ENCODE measurements around the gene MPP4.

The MPP4 gene

GRCh38 chr2:201631041-201631440 lies 67.4 kb downstream of the MPP4 start:
- Mint-ChIP-seq H3K4me1 (no peaks in the 10 kb centered on the region), H3K27ac (no peak overlapping the region), H3K36me3 (peaks cover 41% of the 10 kb centered on the region), H3K4me3 (no peak overlapping the region), H3K9me3 (no peaks in the 10 kb centered on the region), H3K27me3 (no peaks in the 10 kb centered on the region)
- DNase-seq, result no peak
- CTCF ChIA-PET, result no interaction called here

DNA sequence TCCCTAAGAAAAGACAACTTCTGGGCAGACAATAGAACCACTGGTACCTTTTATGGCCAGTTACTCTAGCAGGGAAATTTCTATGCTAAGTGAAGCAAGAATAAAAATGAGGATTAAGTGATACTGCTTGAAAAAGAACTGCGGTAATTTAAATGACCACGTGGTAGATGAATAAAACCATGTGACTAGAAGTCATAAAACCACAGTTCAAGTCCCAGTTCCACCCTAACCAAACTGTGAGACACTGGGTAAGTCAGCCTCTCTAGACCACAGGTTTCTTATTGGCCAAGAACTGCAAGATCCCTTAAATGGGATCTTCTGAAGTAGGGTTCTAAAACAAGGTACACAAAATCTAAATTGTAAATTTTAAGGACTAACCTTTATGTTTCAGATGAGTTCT lies 67.9 kb downstream of the MPP4 start:
- Mint-ChIP-seq H3K27ac (no peak overlapping the region), H3K9me3 (no peaks in the 10 kb centered on the region)
- CTCF ChIA-PET, result no interaction called here

GRCh38 chr2:201628545-201628944 lies 69.9 kb downstream of the MPP4 start:
- CTCF ChIA-PET, result no interaction called here
- H3K9me3 Mint-ChIP-seq, result no peaks in the 10 kb centered on the region
- peaks cover 35% of the 10 kb centered on the region for H3K36me3 Mint-ChIP-seq
- H3K4me3 Mint-ChIP-seq, result no peak overlapping the region
- DNase-seq, result no peak
- no peaks in the 10 kb centered on the region for H3K27me3 Mint-ChIP-seq
- H3K27ac Mint-ChIP-seq, result no peak overlapping the region
- no peaks in the 10 kb centered on the region for H3K4me1 Mint-ChIP-seq

More for the DNA sequence above, 67.9 kb downstream of the MPP4 start:
- no peak overlapping the region for H3K4me3 Mint-ChIP-seq
- no peaks in the 10 kb centered on the region for H3K27me3 Mint-ChIP-seq
- no peak for DNase-seq
- H3K36me3 Mint-ChIP-seq, result peaks cover 41% of the 10 kb centered on the region
- H3K4me1 Mint-ChIP-seq, result no peaks in the 10 kb centered on the region

DNA sequence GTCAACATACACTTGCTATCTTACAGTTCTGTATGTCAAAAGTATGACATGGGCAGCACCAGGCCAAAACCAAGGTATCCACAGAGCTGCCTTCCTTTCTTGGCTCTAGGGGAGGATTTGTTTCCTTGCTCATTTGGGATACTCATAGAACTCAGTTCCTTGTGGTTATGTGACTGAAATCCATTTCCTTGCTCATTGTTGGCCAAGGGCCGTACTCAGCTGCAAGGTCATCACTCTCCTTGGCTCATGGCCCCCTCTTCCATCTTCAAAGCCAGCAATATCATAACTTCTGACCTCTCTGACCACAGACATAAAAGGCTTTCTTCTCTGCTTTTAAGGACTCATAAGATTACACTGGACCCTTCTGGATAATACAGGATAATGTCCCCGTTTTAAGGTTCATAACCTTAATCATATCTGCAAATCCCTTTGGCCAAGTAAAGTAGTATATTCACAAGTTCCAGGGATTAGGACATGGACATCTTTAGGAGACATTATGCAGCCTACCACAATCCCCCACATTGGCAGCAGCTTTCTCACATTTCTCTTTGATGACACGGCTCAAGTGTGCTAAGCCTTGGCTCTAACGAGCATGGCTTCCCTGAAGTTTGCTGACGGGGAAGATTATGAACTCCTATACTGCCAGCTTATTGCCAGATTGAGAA lies 76.0 kb downstream of the MPP4 start:
- no peak for DNase-seq
- Mint-ChIP-seq H3K27me3 (no peaks in the 10 kb centered on the region), H3K9me3 (no peaks in the 10 kb centered on the region), H3K4me3 (no peak overlapping the region), H3K4me1 (no peaks in the 10 kb centered on the region), H3K36me3 (peaks cover 10% of the 10 kb centered on the region), H3K27ac (no peak overlapping the region)
- CTCF ChIA-PET, result interaction anchor here (0.8 kb wide), 1 partner anchor 15 kb away, joined by 3 read pairs; no protein-coding TSS in a partner anchor

DNA sequence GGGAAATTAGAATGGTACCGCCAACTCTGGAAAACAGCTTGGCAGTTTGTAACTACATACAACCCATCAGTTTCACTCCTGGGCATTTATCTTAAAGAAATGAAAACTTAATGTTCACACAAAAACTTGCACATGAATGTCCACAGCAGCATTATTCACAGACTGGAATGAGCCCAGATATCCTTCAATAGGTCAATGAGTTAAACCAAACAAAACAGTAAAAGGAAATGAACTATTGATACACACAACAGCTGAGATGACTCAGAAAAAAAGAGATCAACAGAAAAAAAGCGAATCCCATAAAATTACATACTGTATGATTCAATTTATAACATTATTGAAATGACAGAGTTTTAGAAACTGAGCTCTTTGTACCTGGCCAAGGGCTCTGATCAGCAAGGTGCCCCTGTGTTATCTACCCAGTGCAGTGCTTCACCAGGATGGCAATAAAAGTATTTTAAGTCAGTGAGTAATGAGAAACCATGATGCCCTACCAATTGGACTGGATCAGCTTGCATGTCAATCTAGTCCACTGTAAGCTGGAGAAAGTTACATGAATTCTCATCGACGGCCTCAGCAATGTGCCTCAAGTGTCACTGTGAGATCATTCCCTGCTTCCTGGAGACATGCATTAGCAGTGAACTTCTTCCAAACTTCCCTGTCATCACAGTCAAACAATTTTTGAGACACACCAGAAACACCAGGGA lies 77.0 kb downstream of the MPP4 start:
- Mint-ChIP-seq H3K36me3 (peaks cover 8% of the 10 kb centered on the region), H3K27me3 (no peaks in the 10 kb centered on the region), H3K4me3 (no peak overlapping the region), H3K4me1 (no peaks in the 10 kb centered on the region), H3K9me3 (no peaks in the 10 kb centered on the region), H3K27ac (no peak overlapping the region)
- CTCF ChIA-PET, result no interaction called here
- DNase-seq, result no peak

DNA sequence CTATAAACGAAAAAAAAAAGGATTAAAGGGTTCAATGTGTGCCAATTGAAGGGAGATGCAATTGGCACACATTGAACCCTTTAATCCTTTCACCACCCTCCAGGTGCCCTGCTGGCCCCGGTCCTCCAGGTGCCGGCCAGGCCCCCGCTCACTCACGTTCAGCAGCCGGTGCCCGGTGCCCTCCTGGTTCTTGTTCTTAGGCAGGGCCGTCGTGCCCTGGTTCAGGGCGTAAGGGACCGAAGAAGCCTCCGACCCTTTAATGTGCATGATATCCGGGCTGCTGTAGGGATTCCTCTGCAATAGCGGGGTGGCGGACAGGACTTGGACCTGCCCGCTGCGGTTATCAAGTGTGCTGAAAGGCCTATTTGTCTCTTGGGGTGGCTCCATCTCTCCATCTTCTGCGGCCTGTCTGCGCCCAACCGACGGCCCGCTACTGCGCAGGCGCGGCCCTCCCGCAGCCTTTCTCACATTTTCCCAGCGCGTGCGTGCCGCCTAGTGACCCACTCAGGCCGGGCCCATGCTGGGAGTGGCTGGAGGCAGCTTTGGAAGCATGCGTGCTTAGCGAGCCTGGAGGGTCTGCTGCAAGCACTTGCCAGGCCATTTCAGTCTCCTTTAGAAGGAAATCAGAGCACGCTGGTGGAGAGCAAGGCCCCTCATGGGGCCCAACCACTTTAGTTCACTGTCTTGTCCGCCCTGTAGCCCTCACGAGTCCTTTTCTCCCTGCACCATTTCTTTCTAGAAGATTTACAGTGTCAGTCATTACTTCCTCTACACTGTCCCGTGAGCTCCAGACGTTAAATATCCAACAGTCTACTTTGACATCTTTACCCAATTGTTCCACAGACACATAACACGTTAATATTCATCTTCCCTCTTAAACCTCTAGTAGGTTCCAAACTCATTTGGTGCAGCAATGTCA lies 79.4 kb downstream of the MPP4 start:
- Mint-ChIP-seq H3K27me3 (peaks cover under 1% of the 10 kb centered on the region), H3K36me3 (no peaks in the 10 kb centered on the region), H3K9me3 (no peaks in the 10 kb centered on the region), H3K4me1 (no peaks in the 10 kb centered on the region), H3K4me3 (no peak overlapping the region), H3K27ac (no peak overlapping the region)
- no peak for DNase-seq
- CTCF ChIA-PET, result no interaction called here

DNA sequence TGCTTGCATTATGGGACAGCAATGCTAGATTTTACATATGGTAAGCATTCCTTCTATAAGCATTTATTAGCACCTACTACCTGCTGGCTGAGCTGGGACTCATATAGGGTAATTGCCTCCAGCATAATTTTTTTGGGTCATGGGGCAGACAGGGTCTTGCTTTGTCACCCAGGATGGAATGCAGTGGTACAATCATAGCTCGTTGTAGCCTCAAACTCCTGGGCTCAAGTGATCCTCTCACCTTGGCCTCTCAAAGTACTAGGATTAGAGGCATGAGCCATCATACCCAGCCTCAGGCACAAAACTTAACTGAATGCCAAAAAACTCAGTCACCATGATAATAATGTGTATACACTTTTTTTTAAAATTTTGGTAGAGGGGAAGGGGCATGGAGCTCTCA lies 90.4 kb downstream of the MPP4 start:
- H3K27ac Mint-ChIP-seq, result no peak overlapping the region
- peaks cover 18% of the 10 kb centered on the region for H3K27me3 Mint-ChIP-seq
- CTCF ChIA-PET, result interaction anchor here (0.7 kb wide), 1 partner anchor 564 kb away, joined by 3 read pairs; no protein-coding TSS in a partner anchor
- H3K9me3 Mint-ChIP-seq, result peaks cover 6% of the 10 kb centered on the region
- H3K4me1 Mint-ChIP-seq, result no peaks in the 10 kb centered on the region
- no peaks in the 10 kb centered on the region for H3K36me3 Mint-ChIP-seq
- no peak for DNase-seq
- H3K4me3 Mint-ChIP-seq, result no peak overlapping the region

- CTCF ChIA-PET, result interaction anchor here (0.7 kb wide), 1 partner anchor 564 kb away, joined by 3 read pairs; no protein-coding TSS in a partner anchor
- Mint-ChIP-seq H3K9me3 (peaks cover 6% of the 10 kb centered on the region), H3K36me3 (no peaks in the 10 kb centered on the region), H3K4me3 (no peak overlapping the region), H3K4me1 (no peaks in the 10 kb centered on the region), H3K27me3 (peaks cover 18% of the 10 kb centered on the region), H3K27ac (no peak overlapping the region)
- DNase-seq, result no peak
These were observed 90.9 kb downstream of the MPP4 start for GRCh38 chr2:201607568-201607967.

DNA sequence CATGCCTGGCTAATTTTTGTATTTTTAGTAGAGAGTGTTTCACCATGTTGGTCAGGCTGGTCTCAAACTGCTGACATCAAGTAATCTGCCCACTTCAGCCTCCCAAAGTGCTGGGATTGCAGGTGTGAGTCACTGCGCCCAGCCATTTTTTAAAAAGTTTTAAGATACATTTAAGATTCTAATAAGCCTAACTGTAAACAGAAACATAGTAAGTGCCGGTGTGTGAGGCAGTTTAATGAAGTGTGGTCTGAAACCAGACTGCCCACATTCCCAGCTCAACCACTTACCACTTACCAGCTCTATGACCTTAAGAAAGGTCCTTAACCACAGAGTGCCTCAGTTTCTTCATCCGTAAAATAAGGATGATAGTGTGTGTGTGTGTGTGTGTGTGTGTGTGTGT lies 97.5 kb downstream of the MPP4 start:
- CTCF ChIA-PET, result no interaction called here
- H3K4me3 Mint-ChIP-seq, result no peak overlapping the region
- DNase-seq, result no peak
- H3K36me3 Mint-ChIP-seq, result no peaks in the 10 kb centered on the region
- H3K9me3 Mint-ChIP-seq, result peaks cover 10% of the 10 kb centered on the region
- H3K27me3 Mint-ChIP-seq, result peaks cover 20% of the 10 kb centered on the region
- no peak overlapping the region for H3K27ac Mint-ChIP-seq
- no peaks in the 10 kb centered on the region for H3K4me1 Mint-ChIP-seq

GRCh38 chr2:201597397-201597796 lies 101.0 kb downstream of the MPP4 start:
- no peak for DNase-seq
- H3K9me3 Mint-ChIP-seq, result peaks cover 11% of the 10 kb centered on the region
- H3K27ac Mint-ChIP-seq, result no peak overlapping the region
- CTCF ChIA-PET, result no interaction called here
- no peaks in the 10 kb centered on the region for H3K36me3 Mint-ChIP-seq
- H3K4me1 Mint-ChIP-seq, result no peaks in the 10 kb centered on the region
- H3K4me3 Mint-ChIP-seq, result no peak overlapping the region
- H3K27me3 Mint-ChIP-seq, result peaks cover 12% of the 10 kb centered on the region
